ENCODE data around the gene OVCH2. TPM values are rescaled to one million over a fixed set of nuclear protein-coding genes. Genes with fewer than 3 reads are reported as not detected.

OVCH2 gene
- total RNA-seq, 3 donors from 2014 or later, result 7.0 to 17.7 TPM; not detected in 1

DNA sequence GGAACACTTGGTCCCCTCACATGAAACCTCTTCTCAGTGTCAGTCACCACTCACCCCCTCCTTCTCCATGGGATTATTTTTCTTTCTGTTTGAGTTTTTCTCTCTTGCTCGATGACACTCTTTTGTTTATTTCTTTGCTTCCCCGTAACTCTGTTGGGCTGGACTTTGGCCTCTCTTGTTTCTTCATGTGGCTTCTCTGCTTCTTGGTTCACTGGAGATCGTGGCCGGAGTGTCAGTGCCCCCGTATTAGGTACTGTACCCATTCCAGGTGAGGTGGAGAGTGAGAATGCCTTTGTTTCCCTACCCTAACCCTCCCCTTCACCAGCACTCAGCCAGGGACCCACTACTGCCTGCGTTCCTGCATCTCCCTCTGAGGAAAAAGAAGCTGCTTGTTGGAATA, 65.5 kb downstream of the OVCH2 start:
- Histone ChIP-seq H3K27me3 (no peaks in the 10 kb centered on the region), H3K9me3 (no peaks in the 10 kb centered on the region), H3K27ac (peak overlapping the region in 1 of 2 donors; percentile 41), H3K4me1 (no peaks in the 10 kb centered on the region), H3K4me3 (no peak overlapping the region), H3K36me3 (peaks cover 9% of the 10 kb centered on the region)
- no peak for TF ChIP-seq POLR2AphosphoS5 (IDR thresholded peaks at IDR 0.05)
- no peak for TF ChIP-seq POLR2A (IDR thresholded peaks at IDR 0.05)
- TF ChIP-seq, protein P1, sequence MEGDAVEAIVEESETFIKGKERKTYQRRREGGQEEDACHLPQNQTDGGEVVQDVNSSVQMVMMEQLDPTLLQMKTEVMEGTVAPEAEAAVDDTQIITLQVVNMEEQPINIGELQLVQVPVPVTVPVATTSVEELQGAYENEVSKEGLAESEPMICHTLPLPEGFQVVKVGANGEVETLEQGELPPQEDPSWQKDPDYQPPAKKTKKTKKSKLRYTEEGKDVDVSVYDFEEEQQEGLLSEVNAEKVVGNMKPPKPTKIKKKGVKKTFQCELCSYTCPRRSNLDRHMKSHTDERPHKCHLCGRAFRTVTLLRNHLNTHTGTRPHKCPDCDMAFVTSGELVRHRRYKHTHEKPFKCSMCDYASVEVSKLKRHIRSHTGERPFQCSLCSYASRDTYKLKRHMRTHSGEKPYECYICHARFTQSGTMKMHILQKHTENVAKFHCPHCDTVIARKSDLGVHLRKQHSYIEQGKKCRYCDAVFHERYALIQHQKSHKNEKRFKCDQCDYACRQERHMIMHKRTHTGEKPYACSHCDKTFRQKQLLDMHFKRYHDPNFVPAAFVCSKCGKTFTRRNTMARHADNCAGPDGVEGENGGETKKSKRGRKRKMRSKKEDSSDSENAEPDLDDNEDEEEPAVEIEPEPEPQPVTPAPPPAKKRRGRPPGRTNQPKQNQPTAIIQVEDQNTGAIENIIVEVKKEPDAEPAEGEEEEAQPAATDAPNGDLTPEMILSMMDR (IDR thresholded peaks at IDR 0.05), result no peak
- no peak for DNase-seq (ENCODE audit: low spot score in 2 of 2)
- intact Hi-C loops (cut with DNase I; ENCODE audit: low total_unique reads), result no loop called here

DNA sequence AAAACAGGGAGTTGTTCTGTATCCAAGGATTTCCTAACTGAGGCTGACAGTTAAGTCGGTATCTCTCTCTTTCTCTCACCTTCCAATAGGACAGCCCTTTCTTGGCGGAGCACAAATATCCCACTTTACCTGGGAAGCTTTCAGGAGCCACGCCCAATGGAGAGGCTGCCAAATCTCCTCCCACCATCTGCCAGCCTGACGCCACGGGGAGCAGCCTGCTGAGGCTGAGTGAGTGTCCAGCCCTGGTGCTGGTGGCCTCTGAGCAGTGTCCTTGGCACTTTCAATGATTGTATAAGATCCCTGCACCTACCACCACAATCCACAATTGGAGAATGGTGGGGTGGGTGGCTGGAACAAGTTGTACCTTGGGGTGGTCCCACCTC, 66.6 kb downstream of the OVCH2 start:
- Histone ChIP-seq H3K4me3 (no peak overlapping the region), H3K36me3 (peaks cover 9% of the 10 kb centered on the region), H3K4me1 (no peaks in the 10 kb centered on the region), H3K27me3 (no peaks in the 10 kb centered on the region), H3K9me3 (no peaks in the 10 kb centered on the region), H3K27ac (peak overlapping the region; percentile 17 to 54)
- no peak for DNase-seq (ENCODE audit: low spot score in 2 of 2)
- TF ChIP-seq POLR2AphosphoS5 (IDR thresholded peaks at IDR 0.05) (no peak), POLR2A (IDR thresholded peaks at IDR 0.05) (no peak)
- TF ChIP-seq, protein P1 (IDR thresholded peaks at IDR 0.05), result no peak
- intact Hi-C loops (cut with DNase I; ENCODE audit: low total_unique reads), result no loop called here

Other genes starting within 250 kb of the OVCH2 start
- gene OLFML1, start 221.0 kb downstream of the OVCH2 start, total RNA-seq, result 10 to 100 TPM in 1 of 3 donors, 1 to 10 TPM in 2; 4.6 to 11.9 (median 4.6) TPM
- 10 to 100 TPM; 32.3 to 56.1 (median 43.3) TPM for gene PPFIBP2, start 192.5 kb downstream of the OVCH2 start, total RNA-seq
- gene CYB5R2, start 33.0 kb downstream of the OVCH2 start, total RNA-seq, result 10 to 100 TPM in 2 of 3 donors, 1 to 10 TPM in 1; 9.8 to 32.1 (median 21.6) TPM
- 10 to 100 TPM in 1 of 3 donors, 1 to 10 TPM in 1, not detected in 1; 6.6 to 13.0 TPM for gene OR5P2, start 90.5 kb upstream of the OVCH2 start, total RNA-seq
- 10 to 100 TPM in 1 of 3 donors, 1 to 10 TPM in 1, not detected in 1; 3.9 to 11.1 TPM for gene OR5P3, start 124.4 kb upstream of the OVCH2 start, total RNA-seq
- not detected for gene OR10A6, start 224.8 kb upstream of the OVCH2 start, total RNA-seq
- gene OR10A3, start 235.2 kb upstream of the OVCH2 start, total RNA-seq, result not detected

Data from breast epithelium (tissue), 4 donors.